ENCODE results near the gene JADE3.

DNA sequence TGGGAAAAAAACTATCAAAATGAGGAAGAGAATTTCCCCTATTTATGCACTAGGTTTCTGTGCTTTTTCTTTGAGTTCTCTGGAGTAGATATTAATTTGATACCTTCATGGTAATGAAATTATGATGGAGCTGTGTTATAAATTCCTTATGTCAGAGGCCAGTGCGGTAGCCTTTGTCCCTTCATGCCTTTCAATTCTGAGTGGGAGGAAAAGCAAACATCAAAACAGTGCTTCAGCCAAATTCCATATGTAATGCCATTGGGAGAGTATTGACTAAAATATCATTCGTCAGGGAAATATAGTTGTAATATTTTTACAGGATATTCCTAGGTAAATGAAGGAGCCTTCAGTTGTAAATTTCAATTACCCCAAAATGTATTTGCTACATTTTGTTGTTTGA, 148.5 kb downstream of the JADE3 start:
- TF ChIP-seq, protein P1, sequence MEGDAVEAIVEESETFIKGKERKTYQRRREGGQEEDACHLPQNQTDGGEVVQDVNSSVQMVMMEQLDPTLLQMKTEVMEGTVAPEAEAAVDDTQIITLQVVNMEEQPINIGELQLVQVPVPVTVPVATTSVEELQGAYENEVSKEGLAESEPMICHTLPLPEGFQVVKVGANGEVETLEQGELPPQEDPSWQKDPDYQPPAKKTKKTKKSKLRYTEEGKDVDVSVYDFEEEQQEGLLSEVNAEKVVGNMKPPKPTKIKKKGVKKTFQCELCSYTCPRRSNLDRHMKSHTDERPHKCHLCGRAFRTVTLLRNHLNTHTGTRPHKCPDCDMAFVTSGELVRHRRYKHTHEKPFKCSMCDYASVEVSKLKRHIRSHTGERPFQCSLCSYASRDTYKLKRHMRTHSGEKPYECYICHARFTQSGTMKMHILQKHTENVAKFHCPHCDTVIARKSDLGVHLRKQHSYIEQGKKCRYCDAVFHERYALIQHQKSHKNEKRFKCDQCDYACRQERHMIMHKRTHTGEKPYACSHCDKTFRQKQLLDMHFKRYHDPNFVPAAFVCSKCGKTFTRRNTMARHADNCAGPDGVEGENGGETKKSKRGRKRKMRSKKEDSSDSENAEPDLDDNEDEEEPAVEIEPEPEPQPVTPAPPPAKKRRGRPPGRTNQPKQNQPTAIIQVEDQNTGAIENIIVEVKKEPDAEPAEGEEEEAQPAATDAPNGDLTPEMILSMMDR (conservative IDR thresholded peaks at IDR 0.05; ENCODE audit: low read length), result no peak
- no peak for TF ChIP-seq EZH2phosphoT487 (IDR thresholded peaks at IDR 0.05; ENCODE audit: borderline replicate concordance)

All from Loucy (cell line).